Naive thymus-derived CD4-positive, alpha-beta T cell (primary cell): ENCODE data around the gene STAM. TPM values are rescaled to one million over a fixed set of nuclear protein-coding genes. Genes with fewer than 3 reads are reported as not detected.

Experiments used
- ATAC-seq: fragments of 150-1000 bp; cut with Tn5 transposase; 2 replicates; pipeline ENCODE4 v1.10.0; 2021; ENCODE audit warnings: mild to moderate bottlenecking, moderate library complexity
- CTCF ChIA-PET: fragments of 350-600 bp; sonication (Branson Sonifier 250); formaldehyde crosslinking; loops from one replicate; lab custom pipeline; 2021; ENCODE audit warnings: antibody characterized with exemption; lab: Charles Lee
- POLR2A ChIA-PET: fragments of 350-600 bp; sonication (Branson Sonifier 250); formaldehyde crosslinking; loops from one replicate; lab custom pipeline; 2021; ENCODE audit warnings: antibody characterized with exemption, inconsistent platforms; lab: Charles Lee
- DNase-seq, 9 donors: peaks; one replicate each; pipeline versions ENCODE4 v3.0.0 to v3.0.0-alpha.2; 2020 to 2022; ENCODE audit warnings: mixed read lengths in 1 of 9
- H3K27ac ChIP-seq: one replicate; pipeline ENCODE4 v1.7.0; 2013; ENCODE audit warnings: mild to moderate bottlenecking, low read depth, low read length, moderate library complexity
- H3K27me3 ChIP-seq, 2 donors: one replicate each; pipeline ENCODE4 v1.7.0; 2013; ENCODE audit warnings: low read length in 2 of 2, mild to moderate bottlenecking in 2 of 2, moderate library complexity in 2 of 2; ENCODE audit not compliant: control insufficient read depth in 2 of 2, insufficient read depth in 2 of 2
- H3K36me3 ChIP-seq, 3 experiments: 1 replicate in 2 of 3; 2 replicates in 1 of 3; pipeline ENCODE4 v1.7.0; 2013; ENCODE audit warnings: low read length in 3 of 3, mild to moderate bottlenecking in 3 of 3, moderate library complexity in 1 of 3; ENCODE audit not compliant: insufficient read depth in 3 of 3, control insufficient read depth in 2 of 3
- H3K4me1 ChIP-seq, 2 donors: one replicate each; pipeline ENCODE4 v1.7.0; 2013; ENCODE audit warnings: low read length in 2 of 2, mild to moderate bottlenecking in 2 of 2, moderate library complexity in 1 of 2; ENCODE audit not compliant: control insufficient read depth in 2 of 2, insufficient read depth in 2 of 2
- H3K4me3 ChIP-seq: 2 replicates; pipeline ENCODE4 v1.7.0; 2013; ENCODE audit warnings: mild to moderate bottlenecking, low read length
- H3K9me3 ChIP-seq, 3 experiments: 1 replicate in 2 of 3; 2 replicates in 1 of 3; pipeline ENCODE4 v1.7.0; 2013; ENCODE audit warnings: low read length in 3 of 3; ENCODE audit not compliant: control insufficient read depth in 2 of 3
- H3K27ac Mint-ChIP-seq, 9 donors: one replicate each; pipeline ENCODE4 v1.8.0; 2020 to 2022; ENCODE audit warnings: mixed read lengths in 9 of 9, mild to moderate bottlenecking in 8 of 9, moderate library complexity in 5 of 9, inconsistent platforms in 2 of 9
- H3K27me3 Mint-ChIP-seq, 5 donors: one replicate each; pipeline ENCODE4 v1.8.0; 2021 to 2022; ENCODE audit warnings: mixed read lengths in 5 of 5, mild to moderate bottlenecking in 1 of 5
- H3K36me3 Mint-ChIP-seq, 5 donors: one replicate each; pipeline ENCODE4 v1.8.0; 2020 to 2022; ENCODE audit warnings: mixed read lengths in 5 of 5, mild to moderate bottlenecking in 3 of 5, inconsistent platforms in 1 of 5
- H3K4me1 Mint-ChIP-seq, 7 donors: one replicate each; pipeline ENCODE4 v1.8.0; 2020 to 2022; ENCODE audit warnings: mixed read lengths in 7 of 7, mild to moderate bottlenecking in 3 of 7, inconsistent platforms in 1 of 7
- H3K4me3 Mint-ChIP-seq, 10 donors: one replicate each; pipeline ENCODE4 v1.8.0; 2020 to 2022; ENCODE audit warnings: mild to moderate bottlenecking in 10 of 10, mixed read lengths in 10 of 10, moderate library complexity in 6 of 10, inconsistent platforms in 2 of 10
- H3K9me3 Mint-ChIP-seq, 11 donors: one replicate each; pipeline ENCODE4 v1.8.0; 2020 to 2022; ENCODE audit warnings: mixed read lengths in 11 of 11, mild to moderate bottlenecking in 4 of 11, inconsistent platforms in 1 of 11, moderate library complexity in 1 of 11
- intact Hi-C, 2 donors: fragments of 100-400 bp; cut with micrococcal nuclease; formaldehyde crosslinking; loops; one replicate each; pipeline ENCODE4 v1.15.1; 2023
- polyA plus RNA-seq, 2 donors: library from polyadenylated mRNA; unstranded; fragments of 300-500 nt; fragmentation: Illumina TruSeq; gene quantifications; one replicate each; pipeline ENCODE4 v1.2.3, GENCODE V29; 2021
- total RNA-seq, 6 experiments: library from RNA in 5 of 6; stranded (reverse) in 5 of 6; gene quantifications; 1 replicate in 5 of 6; 2 replicates in 1 of 6; pipeline ENCODE4 v1.2.3 and lab custom pipeline; 2021 to 2026

STAM gene
- total and polyA plus RNA-seq, 7 experiments from 2014 or later, result 11.9 to 25.4 (median 19.4) TPM

GRCh38 chr10:17674566-17674965, 30.6 kb downstream of the STAM start:
- no peak overlapping the region for H3K4me3 ChIP-seq
- peaks cover 19 to 58% (median 44%) of the 10 kb centered on the region in 7 donors for H3K4me1 Mint-ChIP-seq

GRCh38 chr10:17675638-17676037, 31.7 kb downstream of the STAM start:
- Histone ChIP-seq H3K27ac (no peak overlapping the region), H3K4me3 (no peak overlapping the region), H3K27me3 (no peaks in the 10 kb centered on the region), H3K9me3 (no peaks in the 10 kb centered on the region), H3K4me1 (no peaks in the 10 kb centered on the region), H3K36me3 (no peaks in the 10 kb centered on the region)
- ChIA-PET CTCF (no interaction called here), POLR2A (no interaction called here)
- DNase-seq, result no peak
- Mint-ChIP-seq H3K4me1 (peaks cover 20 to 57% (median 36%) of the 10 kb centered on the region in 7 donors), H3K4me3 (no peak overlapping the region), H3K9me3 (peaks cover 0 to 7% (median 3%) of the 10 kb centered on the region in 11 donors), H3K27me3 (no peaks in the 10 kb centered on the region), H3K36me3 (peaks cover 4 to 40% (median 9%) of the 10 kb centered on the region in 5 donors), H3K27ac (peak overlapping the region in 1 of 9 donors; percentile 40)
- intact Hi-C loops, result no loop called here
- ATAC-seq, result no peak

More at GRCh38 chr10:17674566-17674965, 30.6 kb downstream of the STAM start:
- Histone ChIP-seq H3K27me3 (no peaks in the 10 kb centered on the region), H3K9me3 (no peaks in the 10 kb centered on the region), H3K4me1 (no peaks in the 10 kb centered on the region), H3K36me3 (no peaks in the 10 kb centered on the region), H3K27ac (no peak overlapping the region)
- ChIA-PET POLR2A (interaction anchor here (1.5 kb wide), 1 partner anchor 31 kb away, joined by 4 read pairs; the partner anchor contains the start of gene STAM), CTCF (no interaction called here)
- Mint-ChIP-seq H3K27ac (no peak overlapping the region), H3K9me3 (peaks cover 0 to 4% (median 0%) of the 10 kb centered on the region in 11 donors), H3K36me3 (peaks cover 0 to 36% (median 12%) of the 10 kb centered on the region in 5 donors), H3K4me3 (no peak overlapping the region), H3K27me3 (no peaks in the 10 kb centered on the region)
- DNase-seq (no peak), ATAC-seq (no peak)
- intact Hi-C loops, result no loop called here

GRCh38 chr10:17676919-17677318, 33.0 kb downstream of the STAM start:
- Mint-ChIP-seq H3K4me1 (peaks cover 21 to 61% (median 44%) of the 10 kb centered on the region in 7 donors), H3K4me3 (no peak overlapping the region), H3K27ac (no peak overlapping the region), H3K36me3 (peaks cover 4 to 40% (median 9%) of the 10 kb centered on the region in 5 donors), H3K27me3 (no peaks in the 10 kb centered on the region), H3K9me3 (peaks cover 0 to 7% (median 3%) of the 10 kb centered on the region in 11 donors)
- H3K4me3 ChIP-seq, result no peak overlapping the region
- H3K27me3 ChIP-seq, result no peaks in the 10 kb centered on the region
- no peaks in the 10 kb centered on the region for H3K4me1 ChIP-seq
- POLR2A ChIA-PET, result no interaction called here
- H3K36me3 ChIP-seq, result no peaks in the 10 kb centered on the region
- ATAC-seq (no peak), DNase-seq (no peak)
- CTCF ChIA-PET, result interaction anchor here (0.7 kb wide), 1 partner anchor 415 kb away, joined by 3 read pairs; no protein-coding TSS in a partner anchor
- intact Hi-C loops, result no loop called here
- H3K27ac ChIP-seq, result no peak overlapping the region
- no peaks in the 10 kb centered on the region for H3K9me3 ChIP-seq

- DNase-seq (no peak), ATAC-seq (no peak)
- H3K27me3 ChIP-seq, result no peaks in the 10 kb centered on the region
- peaks cover 0 to 4% (median 0%) of the 10 kb centered on the region in 3 experiments for H3K36me3 ChIP-seq
- Mint-ChIP-seq H3K27ac (peak overlapping the region in 3 of 9 donors; percentile 2 to 63 (median 34)), H3K4me1 (peaks cover 31 to 61% (median 52%) of the 10 kb centered on the region in 7 donors), H3K27me3 (no peaks in the 10 kb centered on the region), H3K9me3 (peaks cover 0 to 7% (median 3%) of the 10 kb centered on the region in 11 donors), H3K4me3 (peak overlapping the region in 2 of 10 donors; percentile 3 to 22), H3K36me3 (peaks cover 0 to 39% (median 8%) of the 10 kb centered on the region in 5 donors)
- H3K4me1 ChIP-seq, result no peaks in the 10 kb centered on the region
- H3K4me3 ChIP-seq, result no peak overlapping the region
- ChIA-PET CTCF (no interaction called here), POLR2A (no interaction called here)
- intact Hi-C loops, result loop anchor here (5.0 kb wide), 3 partner anchors 35 to 65 kb away; partner anchors contain the start of genes HACD1 (in 1 of the 2) and STAM (in 1 of the 2)
- no peaks in the 10 kb centered on the region for H3K9me3 ChIP-seq
- H3K27ac ChIP-seq, result no peak overlapping the region
Measured at GRCh38 chr10:17682236-17682946, 38.4 kb downstream of the STAM start.

- H3K4me1 Mint-ChIP-seq, result peaks cover 28 to 57% (median 51%) of the 10 kb centered on the region in 7 donors
- ChIA-PET CTCF (no interaction called here), POLR2A (no interaction called here)
- peak overlapping the region in 2 of 9 donors; percentile 7 to 40 for H3K27ac Mint-ChIP-seq
- H3K4me1 ChIP-seq, result no peaks in the 10 kb centered on the region
- ATAC-seq (no peak), DNase-seq (no peak)
- H3K9me3 Mint-ChIP-seq, result peaks cover 0 to 7% (median 3%) of the 10 kb centered on the region in 11 donors
- no peak overlapping the region for H3K4me3 Mint-ChIP-seq
- no peak overlapping the region for H3K27ac ChIP-seq
- H3K4me3 ChIP-seq, result no peak overlapping the region
- peaks cover 0 to 35% (median 5%) of the 10 kb centered on the region in 5 donors for H3K36me3 Mint-ChIP-seq
- H3K27me3 Mint-ChIP-seq, result no peaks in the 10 kb centered on the region
- no peaks in the 10 kb centered on the region for H3K9me3 ChIP-seq
- no peaks in the 10 kb centered on the region for H3K27me3 ChIP-seq
- intact Hi-C loops, result loop anchor here (5.0 kb wide), 3 partner anchors 36 to 66 kb away; partner anchors contain the start of genes HACD1 (in 1 of the 2) and STAM (in 1 of the 2)
- peaks cover 0 to 4% (median 0%) of the 10 kb centered on the region in 3 experiments for H3K36me3 ChIP-seq
Measured at GRCh38 chr10:17683541-17683940, 39.6 kb downstream of the STAM start.

- Histone ChIP-seq H3K4me1 (no peaks in the 10 kb centered on the region), H3K36me3 (peaks cover 0 to 4% (median 0%) of the 10 kb centered on the region in 3 experiments), H3K4me3 (no peak overlapping the region), H3K27ac (no peak overlapping the region), H3K27me3 (no peaks in the 10 kb centered on the region), H3K9me3 (no peaks in the 10 kb centered on the region)
- no peak overlapping the region for H3K27ac Mint-ChIP-seq
- ChIA-PET POLR2A (no interaction called here), CTCF (no interaction called here)
- peaks cover 0 to 7% (median 0%) of the 10 kb centered on the region in 11 donors for H3K9me3 Mint-ChIP-seq
- no peak for ATAC-seq
- H3K4me3 Mint-ChIP-seq, result no peak overlapping the region
- H3K36me3 Mint-ChIP-seq, result peaks cover 0 to 26% (median 10%) of the 10 kb centered on the region in 5 donors
- H3K27me3 Mint-ChIP-seq, result no peaks in the 10 kb centered on the region
- intact Hi-C loops, result loop anchor here (5.0 kb wide), 3 partner anchors 37 to 67 kb away; partner anchors contain the start of genes HACD1 (in 1 of the 2) and STAM (in 1 of the 2)
- H3K4me1 Mint-ChIP-seq, result peaks cover 28 to 47% (median 42%) of the 10 kb centered on the region in 7 donors
- DNase-seq, result no peak
Measured at GRCh38 chr10:17684537-17684936, 40.6 kb downstream of the STAM start.
